Neural progenitor cell (in vitro differentiated cells): ENCODE measurements around the gene GNAS. TPM values are rescaled to one million over a fixed set of nuclear protein-coding genes. Genes with fewer than 3 reads are reported as not detected.

Experiments
- DNase-seq: peaks from one replicate; pipeline ENCODE4 v3.0.0-alpha.2; 2016; ENCODE audit warnings: low spot score
- H2AFZ ChIP-seq: fragments of 200-600 bp; sonication (generic); replicated peaks from 2 replicates; pipeline ENCODE4 v1.6.1; 2016; ENCODE audit warnings: antibody characterized with exemption
- H3F3A ChIP-seq: fragments of 200-600 bp; sonication (generic); 2 replicates; pipeline ENCODE4 v1.6.1; 2016; ENCODE audit warnings: antibody characterized with exemption, low read depth
- H3K27ac ChIP-seq: fragments of 200-600 bp; sonication (generic); 2 replicates; pipeline ENCODE4 v1.5.1; 2016; ENCODE audit warnings: mild to moderate bottlenecking
- H3K27me3 ChIP-seq: fragments of 200-600 bp; sonication (generic); 2 replicates; pipeline ENCODE4 v1.6.1; 2016; ENCODE audit warnings: mild to moderate bottlenecking, moderate library complexity
- H3K36me3 ChIP-seq: fragments of 200-600 bp; sonication (generic); 2 replicates; pipeline ENCODE4 v1.5.1; 2016
- H3K4me1 ChIP-seq: fragments of 200-600 bp; sonication (generic); 2 replicates; pipeline ENCODE4 v1.6.1; 2016; ENCODE audit warnings: mixed run types
- H3K4me2 ChIP-seq: fragments of 200-600 bp; sonication (generic); 2 replicates; pipeline ENCODE4 v1.6.1; 2016
- H3K4me3 ChIP-seq: fragments of 200-600 bp; sonication (generic); 2 replicates; pipeline ENCODE4 v1.5.1; 2016
- H3K79me2 ChIP-seq: fragments of 200-600 bp; sonication (generic); 2 replicates; pipeline ENCODE4 v1.6.1; 2016; ENCODE audit warnings: low read depth
- H3K9ac ChIP-seq: fragments of 200-600 bp; sonication (generic); 2 replicates; pipeline ENCODE4 v1.6.1; 2016
- H3K9me3 ChIP-seq: fragments of 200-600 bp; sonication (generic); 2 replicates; pipeline ENCODE4 v1.5.1; 2016; ENCODE audit warnings: low read depth
- H4K20me1 ChIP-seq: fragments of 200-600 bp; sonication (generic); 2 replicates; pipeline ENCODE4 v1.6.1; 2016; ENCODE audit warnings: low read depth
- H3K27ac Mint-ChIP-seq: 3 replicates; pipeline ENCODE4 v1.8.0; 2021; ENCODE audit warnings: mixed read lengths
- H3K27me3 Mint-ChIP-seq: 2 replicates; pipeline ENCODE4 v1.8.0; 2022; ENCODE audit warnings: low read depth, mild to moderate bottlenecking, inconsistent platforms, moderate library complexity, mixed read lengths; ENCODE audit not compliant: insufficient read depth
- H3K36me3 Mint-ChIP-seq: 3 replicates; pipeline ENCODE4 v1.8.0; 2021; ENCODE audit warnings: mixed read lengths
- H3K4me1 Mint-ChIP-seq: 3 replicates; pipeline ENCODE4 v1.8.0; 2021; ENCODE audit warnings: mixed read lengths
- H3K4me3 Mint-ChIP-seq: 3 replicates; pipeline ENCODE4 v1.8.0; 2021; ENCODE audit warnings: mild to moderate bottlenecking, moderate library complexity, mixed read lengths
- H3K9me3 Mint-ChIP-seq: 3 replicates; pipeline ENCODE4 v1.8.0; 2020; ENCODE audit warnings: mixed read lengths
- EZH2 ChIP-seq: fragments of 200-600 bp; sonication (generic); IDR thresholded peaks from 2 replicates; pipeline ENCODE4 v1.6.1; 2017; ENCODE audit warnings: antibody characterized with exemption, mild to moderate bottlenecking, moderate library complexity
- EZH2phosphoT487 ChIP-seq: fragments of 200-600 bp; sonication (generic); IDR thresholded peaks from 2 replicates; pipeline ENCODE4 v1.6.1; 2017; ENCODE audit warnings: antibody characterized with exemption
- total RNA-seq: library from RNA; depleted of rRNA; stranded (reverse); fragments of >200 nt; gene quantifications from 2 replicates; pipeline ENCODE4 v1.2.3, GENCODE V29; 2015; ENCODE audit warnings: low replicate concordance
- TF ChIP-seq, protein P1 (sequence below): fragments of 200-600 bp; sonication (generic); IDR thresholded peaks from 2 replicates; pipeline ENCODE4 v1.5.1; 2017; ENCODE audit warnings: antibody characterized with exemption, mild to moderate bottlenecking

Gene GNAS
- total RNA-seq, 1 donor from 2014 or later = 794 TPM

- H3K4me1 Mint-ChIP-seq = peaks cover 15% of the 10 kb centered on the region
Observed at GRCh38 chr20:58811334-58811733, 41.2 kb upstream of the GNAS start.

GRCh38 chr20:58813369-58813768 is 39.1 kb upstream of the GNAS start:
- no peak for DNase-seq
- Mint-ChIP-seq H3K27ac (no peak overlapping the region), H3K27me3 (peaks cover 13% of the 10 kb centered on the region), H3K4me1 (peaks cover 4% of the 10 kb centered on the region), H3K36me3 (peaks cover 2% of the 10 kb centered on the region), H3K9me3 (no peaks in the 10 kb centered on the region), H3K4me3 (no peak overlapping the region)
- Histone ChIP-seq H3K4me3 (no peak overlapping the region), H3K4me2 (no peak overlapping the region), H3K36me3 (no peaks in the 10 kb centered on the region), H2AFZ (no peak overlapping the region), H3K27ac (no peak overlapping the region), H3K27me3 (no peaks in the 10 kb centered on the region), H3K9ac (no peak overlapping the region), H3F3A (no peaks in the 10 kb centered on the region), H3K4me1 (no peaks in the 10 kb centered on the region), H3K9me3 (no peaks in the 10 kb centered on the region), H3K79me2 (no peaks in the 10 kb centered on the region), H4K20me1 (peaks cover 3% of the 10 kb centered on the region)
- TF ChIP-seq EZH2 = no peak
- TF ChIP-seq, protein P1, sequence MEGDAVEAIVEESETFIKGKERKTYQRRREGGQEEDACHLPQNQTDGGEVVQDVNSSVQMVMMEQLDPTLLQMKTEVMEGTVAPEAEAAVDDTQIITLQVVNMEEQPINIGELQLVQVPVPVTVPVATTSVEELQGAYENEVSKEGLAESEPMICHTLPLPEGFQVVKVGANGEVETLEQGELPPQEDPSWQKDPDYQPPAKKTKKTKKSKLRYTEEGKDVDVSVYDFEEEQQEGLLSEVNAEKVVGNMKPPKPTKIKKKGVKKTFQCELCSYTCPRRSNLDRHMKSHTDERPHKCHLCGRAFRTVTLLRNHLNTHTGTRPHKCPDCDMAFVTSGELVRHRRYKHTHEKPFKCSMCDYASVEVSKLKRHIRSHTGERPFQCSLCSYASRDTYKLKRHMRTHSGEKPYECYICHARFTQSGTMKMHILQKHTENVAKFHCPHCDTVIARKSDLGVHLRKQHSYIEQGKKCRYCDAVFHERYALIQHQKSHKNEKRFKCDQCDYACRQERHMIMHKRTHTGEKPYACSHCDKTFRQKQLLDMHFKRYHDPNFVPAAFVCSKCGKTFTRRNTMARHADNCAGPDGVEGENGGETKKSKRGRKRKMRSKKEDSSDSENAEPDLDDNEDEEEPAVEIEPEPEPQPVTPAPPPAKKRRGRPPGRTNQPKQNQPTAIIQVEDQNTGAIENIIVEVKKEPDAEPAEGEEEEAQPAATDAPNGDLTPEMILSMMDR = no peak
- TF ChIP-seq EZH2phosphoT487 = no peak

More at GRCh38 chr20:58811334-58811733, 41.2 kb upstream of the GNAS start:
- Mint-ChIP-seq H3K27ac (no peak overlapping the region), H3K36me3 (no peaks in the 10 kb centered on the region), H3K4me3 (no peak overlapping the region), H3K27me3 (peaks cover 13% of the 10 kb centered on the region), H3K9me3 (no peaks in the 10 kb centered on the region)
- Histone ChIP-seq H3K27ac (no peak overlapping the region), H3K9ac (no peak overlapping the region), H3K36me3 (no peaks in the 10 kb centered on the region), H3K27me3 (no peaks in the 10 kb centered on the region), H3K79me2 (no peaks in the 10 kb centered on the region), H2AFZ (no peak overlapping the region), H3K9me3 (no peaks in the 10 kb centered on the region), H3F3A (no peaks in the 10 kb centered on the region), H3K4me2 (no peak overlapping the region), H3K4me1 (no peaks in the 10 kb centered on the region), H3K4me3 (no peak overlapping the region), H4K20me1 (peaks cover 3% of the 10 kb centered on the region)
- DNase-seq = no peak
- TF ChIP-seq, protein P1 = no peak
- TF ChIP-seq EZH2phosphoT487 = no peak
- TF ChIP-seq EZH2 = no peak

DNA sequence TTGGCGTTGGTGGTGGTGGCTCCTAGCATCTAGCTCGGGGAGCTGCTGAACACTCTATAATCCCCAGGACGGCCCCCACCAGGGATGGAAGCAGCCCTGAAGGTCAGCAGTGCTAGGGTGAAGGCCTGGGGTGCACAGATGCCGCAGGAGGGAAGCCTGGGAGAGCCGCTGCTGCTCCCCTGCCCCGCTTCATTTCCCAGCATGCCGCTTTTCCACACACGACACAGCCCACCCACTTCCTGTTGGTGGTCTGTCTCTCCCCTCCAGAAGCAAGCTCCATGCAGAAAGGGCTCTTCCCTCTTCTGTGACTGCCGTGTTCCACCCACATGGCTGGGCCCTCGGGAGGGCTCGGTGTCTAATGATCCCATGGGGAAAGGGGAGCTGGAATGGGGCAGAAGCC is 37.1 kb upstream of the GNAS start:
- Histone ChIP-seq H3K4me3 (no peak overlapping the region), H3K27me3 (no peaks in the 10 kb centered on the region), H3K9ac (no peak overlapping the region), H3K36me3 (no peaks in the 10 kb centered on the region), H3K27ac (no peak overlapping the region), H3K9me3 (no peaks in the 10 kb centered on the region), H3K4me2 (no peak overlapping the region), H3K79me2 (no peaks in the 10 kb centered on the region), H3K4me1 (no peaks in the 10 kb centered on the region), H2AFZ (no peak overlapping the region), H3F3A (no peaks in the 10 kb centered on the region), H4K20me1 (peaks cover 3% of the 10 kb centered on the region)
- peaks cover 3% of the 10 kb centered on the region for H3K36me3 Mint-ChIP-seq
- no peak overlapping the region for H3K4me3 Mint-ChIP-seq
- H3K4me1 Mint-ChIP-seq = peaks cover 5% of the 10 kb centered on the region
- H3K27ac Mint-ChIP-seq = no peak overlapping the region
- peaks cover under 1% of the 10 kb centered on the region for H3K9me3 Mint-ChIP-seq
- TF ChIP-seq EZH2 = no peak
- H3K27me3 Mint-ChIP-seq = peaks cover 13% of the 10 kb centered on the region
- DNase-seq = no peak

GRCh38 chr20:58816051-58816450 is 36.5 kb upstream of the GNAS start:
- H3K4me3 Mint-ChIP-seq = no peak overlapping the region
- H3K4me3 ChIP-seq = no peak overlapping the region
- no peaks in the 10 kb centered on the region for H3K27me3 ChIP-seq
- no peaks in the 10 kb centered on the region for H3K79me2 ChIP-seq
- H3K36me3 ChIP-seq = no peaks in the 10 kb centered on the region
- no peak overlapping the region for H2AFZ ChIP-seq
- no peak for DNase-seq
- no peak overlapping the region for H3K9ac ChIP-seq
- H3K4me1 Mint-ChIP-seq = peaks cover 5% of the 10 kb centered on the region
- H3K27ac Mint-ChIP-seq = no peak overlapping the region
- H3K4me1 ChIP-seq = no peaks in the 10 kb centered on the region
- TF ChIP-seq, protein P1 = no peak
- TF ChIP-seq EZH2phosphoT487 (no peak), EZH2 (no peak)
- H3K36me3 Mint-ChIP-seq = peaks cover 8% of the 10 kb centered on the region
- H4K20me1 ChIP-seq = peaks cover 3% of the 10 kb centered on the region
- H3K27ac ChIP-seq = no peak overlapping the region
- H3K9me3 ChIP-seq = no peaks in the 10 kb centered on the region
- H3K4me2 ChIP-seq = no peak overlapping the region
- peaks cover 15% of the 10 kb centered on the region for H3K27me3 Mint-ChIP-seq
- no peaks in the 10 kb centered on the region for H3F3A ChIP-seq
- peaks cover 6% of the 10 kb centered on the region for H3K9me3 Mint-ChIP-seq
